Measurements from ENCODE around the gene ZC3H12A. TPM values are rescaled to one million over a fixed set of nuclear protein-coding genes. Genes with fewer than 3 reads are reported as not detected.
"Not testable (repeated sequence)": the region's sequence is repeated elsewhere in the genome, so short reads cannot be mapped to it uniquely, and the experiment has no call there.

ZC3H12A gene
- total RNA-seq, 1 donor from 2014 or later: 11.3 TPM

GRCh38 chr1:37502104-37502503, 27.7 kb downstream of the ZC3H12A start:
- TF ChIP-seq, protein P1, sequence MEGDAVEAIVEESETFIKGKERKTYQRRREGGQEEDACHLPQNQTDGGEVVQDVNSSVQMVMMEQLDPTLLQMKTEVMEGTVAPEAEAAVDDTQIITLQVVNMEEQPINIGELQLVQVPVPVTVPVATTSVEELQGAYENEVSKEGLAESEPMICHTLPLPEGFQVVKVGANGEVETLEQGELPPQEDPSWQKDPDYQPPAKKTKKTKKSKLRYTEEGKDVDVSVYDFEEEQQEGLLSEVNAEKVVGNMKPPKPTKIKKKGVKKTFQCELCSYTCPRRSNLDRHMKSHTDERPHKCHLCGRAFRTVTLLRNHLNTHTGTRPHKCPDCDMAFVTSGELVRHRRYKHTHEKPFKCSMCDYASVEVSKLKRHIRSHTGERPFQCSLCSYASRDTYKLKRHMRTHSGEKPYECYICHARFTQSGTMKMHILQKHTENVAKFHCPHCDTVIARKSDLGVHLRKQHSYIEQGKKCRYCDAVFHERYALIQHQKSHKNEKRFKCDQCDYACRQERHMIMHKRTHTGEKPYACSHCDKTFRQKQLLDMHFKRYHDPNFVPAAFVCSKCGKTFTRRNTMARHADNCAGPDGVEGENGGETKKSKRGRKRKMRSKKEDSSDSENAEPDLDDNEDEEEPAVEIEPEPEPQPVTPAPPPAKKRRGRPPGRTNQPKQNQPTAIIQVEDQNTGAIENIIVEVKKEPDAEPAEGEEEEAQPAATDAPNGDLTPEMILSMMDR (IDR thresholded peaks at IDR 0.05): no peak
- no peak for DNase-seq (ENCODE audit: extremely low spot score, unreplicated experiment)
- H3K27ac Mint-ChIP-seq (ENCODE audit: unreplicated experiment): no peak overlapping the region
- H3K4me3 Mint-ChIP-seq (ENCODE audit: unreplicated experiment): no peak overlapping the region
- peaks cover 12% of the 10 kb centered on the region for H3K4me1 Mint-ChIP-seq (ENCODE audit: unreplicated experiment)
- no peaks in the 10 kb centered on the region for H3K9me3 Mint-ChIP-seq (ENCODE audit: unreplicated experiment)
- H3K36me3 Mint-ChIP-seq (ENCODE audit: unreplicated experiment): peaks cover 28% of the 10 kb centered on the region
- no peaks in the 10 kb centered on the region for H3K27me3 Mint-ChIP-seq (ENCODE audit: unreplicated experiment)

DNA sequence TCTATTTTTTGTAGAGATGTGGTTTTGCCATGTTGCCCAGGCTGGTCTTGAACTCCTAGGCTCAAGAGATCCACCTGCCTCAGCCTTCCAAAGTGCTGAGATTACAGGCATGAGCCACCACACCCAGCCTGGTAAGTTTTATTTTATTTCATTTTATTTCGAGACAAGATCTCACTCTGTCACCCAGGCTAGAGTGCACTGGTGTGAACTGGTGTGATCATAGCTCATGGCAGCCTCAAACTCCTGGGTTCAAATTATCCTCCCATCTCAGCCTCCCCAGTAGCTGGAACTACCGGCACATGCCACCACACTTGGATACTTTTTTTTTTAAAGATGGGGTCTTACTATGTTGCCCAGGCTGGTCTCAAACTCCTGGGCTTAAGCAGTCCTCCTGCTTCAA, 28.4 kb downstream of the ZC3H12A start:
- not testable (repeated sequence) for H3K27me3 Mint-ChIP-seq (ENCODE audit: unreplicated experiment); H3K27ac Mint-ChIP-seq (ENCODE audit: unreplicated experiment); H3K9me3 Mint-ChIP-seq (ENCODE audit: unreplicated experiment); H3K4me3 Mint-ChIP-seq (ENCODE audit: unreplicated experiment)
- Mint-ChIP-seq H3K4me1 (ENCODE audit: unreplicated experiment) (peaks cover 12% of the 10 kb centered on the region), H3K36me3 (ENCODE audit: unreplicated experiment) (peaks cover 34% of the 10 kb centered on the region)
- peak; percentile 10 for DNase-seq (ENCODE audit: extremely low spot score, unreplicated experiment)

- DNase-seq (ENCODE audit: extremely low spot score, unreplicated experiment): no peak
- no peaks in the 10 kb centered on the region for H3K4me1 Mint-ChIP-seq (ENCODE audit: unreplicated experiment)
- peaks cover 34% of the 10 kb centered on the region for H3K36me3 Mint-ChIP-seq (ENCODE audit: unreplicated experiment)
- TF ChIP-seq, protein P1 (IDR thresholded peaks at IDR 0.05): no peak
- H3K27me3 Mint-ChIP-seq (ENCODE audit: unreplicated experiment): no peaks in the 10 kb centered on the region
- no peak overlapping the region for H3K4me3 Mint-ChIP-seq (ENCODE audit: unreplicated experiment)
- H3K9me3 Mint-ChIP-seq (ENCODE audit: unreplicated experiment): no peaks in the 10 kb centered on the region
- no peak overlapping the region for H3K27ac Mint-ChIP-seq (ENCODE audit: unreplicated experiment)
Observed at GRCh38 chr1:37506740-37507139, 32.4 kb downstream of the ZC3H12A start.

GRCh38 chr1:37509181-37509580, 34.8 kb downstream of the ZC3H12A start:
- H3K9me3 Mint-ChIP-seq (ENCODE audit: unreplicated experiment): no peaks in the 10 kb centered on the region
- H3K4me3 Mint-ChIP-seq (ENCODE audit: unreplicated experiment): no peak overlapping the region
- DNase-seq (ENCODE audit: extremely low spot score, unreplicated experiment): no peak
- TF ChIP-seq, protein P1 (IDR thresholded peaks at IDR 0.05): peak; percentile 24
- no peaks in the 10 kb centered on the region for H3K27me3 Mint-ChIP-seq (ENCODE audit: unreplicated experiment)
- H3K4me1 Mint-ChIP-seq (ENCODE audit: unreplicated experiment): peaks cover 6% of the 10 kb centered on the region
- no peak overlapping the region for H3K27ac Mint-ChIP-seq (ENCODE audit: unreplicated experiment)
- peaks cover 34% of the 10 kb centered on the region for H3K36me3 Mint-ChIP-seq (ENCODE audit: unreplicated experiment)

DNA sequence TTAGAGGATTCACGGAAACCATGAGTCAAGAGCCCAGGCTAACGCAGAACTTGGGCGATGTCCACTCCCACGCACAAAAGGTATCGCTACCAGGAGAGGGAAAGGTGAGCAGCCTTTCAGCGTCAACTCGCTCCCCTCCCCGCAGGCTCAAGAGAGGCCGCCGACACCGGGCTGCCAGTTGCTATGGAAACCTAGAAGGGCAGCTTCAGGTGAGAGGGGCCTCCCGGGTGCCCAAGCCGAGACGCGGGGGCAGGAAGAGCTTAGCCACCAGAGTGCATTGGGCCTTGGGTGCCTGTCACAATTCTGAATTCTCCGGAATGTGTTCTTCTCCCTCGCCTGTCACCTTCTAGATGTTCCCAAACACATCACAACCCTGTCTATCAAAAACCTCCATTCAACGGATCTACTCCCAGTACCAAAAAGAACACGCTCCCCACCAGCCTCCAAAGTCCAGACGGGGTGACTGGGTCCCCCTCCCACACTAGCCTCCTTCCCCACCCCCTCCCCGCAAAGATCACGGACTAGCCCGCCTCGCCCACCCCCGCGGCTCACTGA, 39.5 kb downstream of the ZC3H12A start:
- no peaks in the 10 kb centered on the region for H3K9me3 Mint-ChIP-seq (ENCODE audit: unreplicated experiment)
- peaks cover 17% of the 10 kb centered on the region for H3K4me1 Mint-ChIP-seq (ENCODE audit: unreplicated experiment)
- peak; percentile 82 for DNase-seq (ENCODE audit: extremely low spot score, unreplicated experiment)
- H3K4me3 Mint-ChIP-seq (ENCODE audit: unreplicated experiment): peak overlapping the region; percentile 93
- peaks cover 18% of the 10 kb centered on the region for H3K36me3 Mint-ChIP-seq (ENCODE audit: unreplicated experiment)
- no peaks in the 10 kb centered on the region for H3K27me3 Mint-ChIP-seq (ENCODE audit: unreplicated experiment)
- TF ChIP-seq, protein P1 (IDR thresholded peaks at IDR 0.05): no peak
- peak overlapping the region; percentile 87 for H3K27ac Mint-ChIP-seq (ENCODE audit: unreplicated experiment)

Data from osteocyte (in vitro differentiated cells).